Measurements from ENCODE around the gene FAM83E. TPM values are rescaled to one million over a fixed set of nuclear protein-coding genes. Genes with fewer than 3 reads are reported as not detected.
A peak's percentile ranks its signal among the peaks of the same experiment; 100 is the strongest.

The FAM83E gene
- 1 to 10 TPM; 4.3 to 5.3 TPM for total RNA-seq
- polyA plus RNA-seq, result not detected

- CTCF ChIA-PET (ENCODE audit: partially characterized antibody), result interaction anchor here (2.0 kb wide), 1 partner anchor 26 kb away, joined by 8 read pairs; no protein-coding TSS in a partner anchor
- no peak for DNase-seq
Observed at GRCh38 chr19:48614436-48615230, at the start of gene FAM83E. Gene FAM83E (minus strand): TSS chr19:48615076. CDS start chr19:48613372, 1,704 bp downstream.

GRCh38 chr19:48664476-48664875, 49.6 kb upstream of the FAM83E start:
- Mint-ChIP-seq H3K9me3 (peaks cover 0 to 2% (median 0%) of the 10 kb centered on the region in 8 donors), H3K27ac (no peak overlapping the region), H3K4me3 (no peak overlapping the region), H3K27me3 (no peaks in the 10 kb centered on the region), H3K4me1 (peaks cover 5 to 12% (median 8%) of the 10 kb centered on the region in 4 donors), H3K36me3 (no peaks in the 10 kb centered on the region)
- no peaks in the 10 kb centered on the region for H3K27me3 ChIP-seq (ENCODE audit: insufficient read depth, low read length)
- no peak overlapping the region for H3K4me3 ChIP-seq (ENCODE audit: low read length in 2 of 2)
- no peak overlapping the region for H3K27ac ChIP-seq (ENCODE audit: low read depth, low read length)
- CTCF ChIA-PET (ENCODE audit: partially characterized antibody), result interaction anchor here (1.0 to 1.2 kb wide), 2 partner anchors 10 to 12 kb away, joined by 4 to 5 read pairs; no protein-coding TSS in a partner anchor
- POLR2A ChIA-PET (ENCODE audit: partially characterized antibody), result no interaction called here
- intact Hi-C loops (cut with micrococcal nuclease), result no loop called here
- H3K36me3 ChIP-seq (ENCODE audit: insufficient read depth, low read length), result no peaks in the 10 kb centered on the region
- H3K4me1 ChIP-seq (ENCODE audit: insufficient read depth, low read length), result peaks cover 10% of the 10 kb centered on the region
- DNase-seq, result no peak
- H3K9me3 ChIP-seq (ENCODE audit: control insufficient read depth in 1 of 2, low read length in 2 of 2), result no peaks in the 10 kb centered on the region

More at GRCh38 chr19:48614436-48615230, at the start of gene FAM83E:
- POLR2A ChIA-PET (ENCODE audit: partially characterized antibody), result interaction anchor here (0.9 to 5.6 kb wide), 7 partner anchors 9 to 32 kb away, joined by 3 to 70 read pairs (median 4); partner anchors contain the start of genes CA11 and DBP
- no peaks in the 10 kb centered on the region for H3K9me3 ChIP-seq (ENCODE audit: control insufficient read depth in 1 of 2, low read length in 2 of 2)
- no peak within 1 kb of the TSS for H3K4me3 ChIP-seq (ENCODE audit: low read length in 2 of 2)
- no peaks in the 10 kb centered on the region for H3K27me3 Mint-ChIP-seq
- H3K36me3 ChIP-seq (ENCODE audit: insufficient read depth, low read length), result peaks cover 35% of the 10 kb centered on the region
- peaks cover 23 to 51% of the 10 kb centered on the region in 2 donors for H3K36me3 Mint-ChIP-seq
- peaks cover 10 to 48% (median 28%) of the 10 kb centered on the region in 4 donors for H3K4me1 Mint-ChIP-seq
- H3K27ac Mint-ChIP-seq, result peak within 1 kb of the TSS in 2 of 7 donors; percentile 35 to 51
- peaks cover 0 to 2% (median 0%) of the 10 kb centered on the region in 8 donors for H3K9me3 Mint-ChIP-seq
- intact Hi-C loops (cut with micrococcal nuclease), result loop anchor here (5.0 kb wide), 1 partner anchor 98 kb away; no protein-coding TSS in a partner anchor
- H3K4me3 Mint-ChIP-seq, result peak within 1 kb of the TSS in 4 of 8 donors; percentile 12 to 43 (median 32)
- peaks cover 31% of the 10 kb centered on the region for H3K4me1 ChIP-seq (ENCODE audit: insufficient read depth, low read length)
- no peaks in the 10 kb centered on the region for H3K27me3 ChIP-seq (ENCODE audit: insufficient read depth, low read length)
- H3K27ac ChIP-seq (ENCODE audit: low read depth, low read length), result no peak within 1 kb of the TSS

GRCh38 chr19:48663667-48664066, 48.8 kb upstream of the FAM83E start:
- intact Hi-C loops (cut with micrococcal nuclease), result no loop called here
- peaks cover 10% of the 10 kb centered on the region for H3K4me1 ChIP-seq (ENCODE audit: insufficient read depth, low read length)
- H3K27me3 ChIP-seq (ENCODE audit: insufficient read depth, low read length), result no peaks in the 10 kb centered on the region
- H3K4me3 ChIP-seq (ENCODE audit: low read length in 2 of 2), result no peak overlapping the region
- Mint-ChIP-seq H3K27me3 (no peaks in the 10 kb centered on the region), H3K36me3 (no peaks in the 10 kb centered on the region), H3K27ac (no peak overlapping the region), H3K4me3 (no peak overlapping the region), H3K4me1 (peaks cover 5 to 12% (median 8%) of the 10 kb centered on the region in 4 donors), H3K9me3 (no peaks in the 10 kb centered on the region)
- POLR2A ChIA-PET (ENCODE audit: partially characterized antibody), result no interaction called here
- no peak overlapping the region for H3K27ac ChIP-seq (ENCODE audit: low read depth, low read length)
- CTCF ChIA-PET (ENCODE audit: partially characterized antibody), result interaction anchor here (1.5 kb wide), 1 partner anchor 11 kb away, joined by 7 read pairs; no protein-coding TSS in a partner anchor
- DNase-seq, result no peak
- H3K36me3 ChIP-seq (ENCODE audit: insufficient read depth, low read length), result no peaks in the 10 kb centered on the region
- no peaks in the 10 kb centered on the region for H3K9me3 ChIP-seq (ENCODE audit: control insufficient read depth in 1 of 2, low read length in 2 of 2)

- Mint-ChIP-seq H3K27me3 (no peaks in the 10 kb centered on the region), H3K4me1 (peaks cover 5 to 12% (median 8%) of the 10 kb centered on the region in 4 donors), H3K4me3 (no peak overlapping the region), H3K9me3 (no peaks in the 10 kb centered on the region), H3K27ac (no peak overlapping the region), H3K36me3 (no peaks in the 10 kb centered on the region)
- ChIA-PET CTCF (ENCODE audit: partially characterized antibody) (interaction anchor here (1.4 kb wide), 1 partner anchor 16 kb away, joined by 4 read pairs; the partner anchor contains the start of gene CA11), POLR2A (ENCODE audit: partially characterized antibody) (interaction anchor here (1.3 kb wide), 1 partner anchor 51 kb away, joined by 3 read pairs; no protein-coding TSS in a partner anchor)
- Histone ChIP-seq H3K36me3 (ENCODE audit: insufficient read depth, low read length) (no peaks in the 10 kb centered on the region), H3K9me3 (ENCODE audit: control insufficient read depth in 1 of 2, low read length in 2 of 2) (no peaks in the 10 kb centered on the region), H3K4me1 (ENCODE audit: insufficient read depth, low read length) (peaks cover 10% of the 10 kb centered on the region), H3K27me3 (ENCODE audit: insufficient read depth, low read length) (no peaks in the 10 kb centered on the region), H3K4me3 (ENCODE audit: low read length in 2 of 2) (no peak overlapping the region), H3K27ac (ENCODE audit: low read depth, low read length) (no peak overlapping the region)
- intact Hi-C loops (cut with micrococcal nuclease), result loop anchor here (1.0 kb wide), 1 partner anchor 15 kb away; the partner anchor contains the start of gene CA11
- no peak for DNase-seq
Observed at GRCh38 chr19:48661711-48662090, 46.8 kb upstream of the FAM83E start.

GRCh38 chr19:48660852-48661710, 46.2 kb upstream of the FAM83E start:
- no peaks in the 10 kb centered on the region for H3K36me3 Mint-ChIP-seq
- no peaks in the 10 kb centered on the region for H3K9me3 Mint-ChIP-seq
- H3K27me3 Mint-ChIP-seq, result no peaks in the 10 kb centered on the region
- H3K27ac Mint-ChIP-seq, result peak overlapping the region; percentile 79 to 99 (median 98)
- Histone ChIP-seq H3K27ac (ENCODE audit: low read depth, low read length) (peak overlapping the region; percentile 44), H3K4me1 (ENCODE audit: insufficient read depth, low read length) (peaks cover 10% of the 10 kb centered on the region), H3K4me3 (ENCODE audit: low read length in 2 of 2) (peak overlapping the region in 1 of 2 donors; percentile 25), H3K36me3 (ENCODE audit: insufficient read depth, low read length) (no peaks in the 10 kb centered on the region), H3K9me3 (ENCODE audit: control insufficient read depth in 1 of 2, low read length in 2 of 2) (no peaks in the 10 kb centered on the region), H3K27me3 (ENCODE audit: insufficient read depth, low read length) (no peaks in the 10 kb centered on the region)
- intact Hi-C loops (cut with micrococcal nuclease), result loop anchor here (1.0 kb wide), 1 partner anchor 15 kb away; the partner anchor contains the start of gene CA11
- H3K4me3 Mint-ChIP-seq, result peak overlapping the region; percentile 70 to 87 (median 81)
- CTCF ChIA-PET (ENCODE audit: partially characterized antibody), result no interaction called here
- peaks cover 5 to 12% (median 8%) of the 10 kb centered on the region in 4 donors for H3K4me1 Mint-ChIP-seq
- peak; percentile 82 to 88 (median 85) for DNase-seq
- POLR2A ChIA-PET (ENCODE audit: partially characterized antibody), result interaction anchor here (1.3 kb wide), 1 partner anchor 52 kb away, joined by 3 read pairs; no protein-coding TSS in a partner anchor

- ChIA-PET POLR2A (ENCODE audit: partially characterized antibody) (no interaction called here), CTCF (ENCODE audit: partially characterized antibody) (interaction anchor here (2.1 kb wide), 1 partner anchor 15 kb away, joined by 6 read pairs; no protein-coding TSS in a partner anchor)
- no peaks in the 10 kb centered on the region for H3K27me3 Mint-ChIP-seq
- H3K4me1 Mint-ChIP-seq, result peaks cover 5 to 12% (median 8%) of the 10 kb centered on the region in 4 donors
- H3K4me1 ChIP-seq (ENCODE audit: insufficient read depth, low read length), result peaks cover 10% of the 10 kb centered on the region
- H3K36me3 Mint-ChIP-seq, result no peaks in the 10 kb centered on the region
- H3K27ac Mint-ChIP-seq, result peak overlapping the region in 1 of 7 donors; percentile 31
- H3K27me3 ChIP-seq (ENCODE audit: insufficient read depth, low read length), result no peaks in the 10 kb centered on the region
- H3K9me3 Mint-ChIP-seq, result no peaks in the 10 kb centered on the region
- no peak for DNase-seq
- H3K9me3 ChIP-seq (ENCODE audit: control insufficient read depth in 1 of 2, low read length in 2 of 2), result no peaks in the 10 kb centered on the region
- no peaks in the 10 kb centered on the region for H3K36me3 ChIP-seq (ENCODE audit: insufficient read depth, low read length)
- intact Hi-C loops (cut with micrococcal nuclease), result no loop called here
- H3K27ac ChIP-seq (ENCODE audit: low read depth, low read length), result no peak overlapping the region
- no peak overlapping the region for H3K4me3 ChIP-seq (ENCODE audit: low read length in 2 of 2)
- no peak overlapping the region for H3K4me3 Mint-ChIP-seq
Observed at GRCh38 chr19:48659768-48660167, 44.9 kb upstream of the FAM83E start.

Measured in CD4-positive, alpha-beta memory T cell (primary cell).